SIG-M5 (cell line): ENCODE measurements around the gene TCEAL6.
"Not testable (repeated sequence)": the region's sequence is repeated elsewhere in the genome, so short reads cannot be mapped to it uniquely, and the experiment has no call there.

Experiments
- DNase-seq: peaks from one replicate; lab custom pipeline; 2025; lab: John Stamatoyannopoulos, UW

Gene TCEAL6

GRCh38 chrX:102142274-102142673 lies at the start of gene TCEAL6:
TCEAL6 (minus strand) TSS chrX:102142481.
- not testable (repeated sequence) for DNase-seq

- DNase-seq: no peak
These were observed 43.9 kb upstream of the TCEAL6 start for GRCh38 chrX:102185967-102186720.

- no peak for DNase-seq
These were observed 13.5 kb upstream of the TCEAL6 start, which contains the start of gene BEX5 for GRCh38 chrX:102155806-102156179. BEX5 (minus strand) TSS chrX:102155977; CDS start chrX:102154265, 1,712 bp downstream.

GRCh38 chrX:102154900-102155805 lies 12.9 kb upstream of the TCEAL6 start:
- no peak for DNase-seq

- no peak for DNase-seq
These were observed 12.1 kb upstream of the TCEAL6 start for GRCh38 chrX:102154218-102154860.

GRCh38 chrX:102141631-102142030 lies 650 bp downstream of the TCEAL6 start:
- DNase-seq: not testable (repeated sequence)

- not testable (repeated sequence) for DNase-seq
These were observed 1.4 kb downstream of the TCEAL6 start for GRCh38 chrX:102140876-102141275.

GRCh38 chrX:102138064-102138463 lies 4.2 kb downstream of the TCEAL6 start:
- DNase-seq: no peak

- no peak for DNase-seq
These were observed 12.8 kb downstream of the TCEAL6 start for GRCh38 chrX:102129473-102129872.

GRCh38 chrX:102126863-102127262 lies 15.4 kb downstream of the TCEAL6 start:
- no peak for DNase-seq

GRCh38 chrX:102126080-102126818 lies 16.0 kb downstream of the TCEAL6 start:
- DNase-seq: not testable (repeated sequence)

- not testable (repeated sequence) for DNase-seq
These were observed 16.8 kb downstream of the TCEAL6 start, which contains the start of gene TCEAL2 for GRCh38 chrX:102125436-102125835. TCEAL2 (plus strand) TSS chrX:102125679; CDS start chrX:102126831, 1,152 bp downstream.

GRCh38 chrX:102125014-102125413 lies 17.3 kb downstream of the TCEAL6 start:
- DNase-seq: not testable (repeated sequence)

GRCh38 chrX:102115748-102116147 lies 26.5 kb downstream of the TCEAL6 start:
- DNase-seq: no peak

- no peak for DNase-seq
These were observed 28.9 kb downstream of the TCEAL6 start for GRCh38 chrX:102113367-102113766.
